ENCODE results near the gene UBXN10. TPM values are rescaled to one million over a fixed set of nuclear protein-coding genes. Genes with fewer than 3 reads are reported as not detected.

The UBXN10 gene, protein sequence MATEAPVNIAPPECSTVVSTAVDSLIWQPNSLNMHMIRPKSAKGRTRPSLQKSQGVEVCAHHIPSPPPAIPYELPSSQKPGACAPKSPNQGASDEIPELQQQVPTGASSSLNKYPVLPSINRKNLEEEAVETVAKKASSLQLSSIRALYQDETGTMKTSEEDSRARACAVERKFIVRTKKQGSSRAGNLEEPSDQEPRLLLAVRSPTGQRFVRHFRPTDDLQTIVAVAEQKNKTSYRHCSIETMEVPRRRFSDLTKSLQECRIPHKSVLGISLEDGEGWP
- total RNA-seq, result 1 to 10 TPM; 2.5 to 3.6 (median 3.5) TPM
- total RNA-seq (2013), result 3.5 TPM

DNA sequence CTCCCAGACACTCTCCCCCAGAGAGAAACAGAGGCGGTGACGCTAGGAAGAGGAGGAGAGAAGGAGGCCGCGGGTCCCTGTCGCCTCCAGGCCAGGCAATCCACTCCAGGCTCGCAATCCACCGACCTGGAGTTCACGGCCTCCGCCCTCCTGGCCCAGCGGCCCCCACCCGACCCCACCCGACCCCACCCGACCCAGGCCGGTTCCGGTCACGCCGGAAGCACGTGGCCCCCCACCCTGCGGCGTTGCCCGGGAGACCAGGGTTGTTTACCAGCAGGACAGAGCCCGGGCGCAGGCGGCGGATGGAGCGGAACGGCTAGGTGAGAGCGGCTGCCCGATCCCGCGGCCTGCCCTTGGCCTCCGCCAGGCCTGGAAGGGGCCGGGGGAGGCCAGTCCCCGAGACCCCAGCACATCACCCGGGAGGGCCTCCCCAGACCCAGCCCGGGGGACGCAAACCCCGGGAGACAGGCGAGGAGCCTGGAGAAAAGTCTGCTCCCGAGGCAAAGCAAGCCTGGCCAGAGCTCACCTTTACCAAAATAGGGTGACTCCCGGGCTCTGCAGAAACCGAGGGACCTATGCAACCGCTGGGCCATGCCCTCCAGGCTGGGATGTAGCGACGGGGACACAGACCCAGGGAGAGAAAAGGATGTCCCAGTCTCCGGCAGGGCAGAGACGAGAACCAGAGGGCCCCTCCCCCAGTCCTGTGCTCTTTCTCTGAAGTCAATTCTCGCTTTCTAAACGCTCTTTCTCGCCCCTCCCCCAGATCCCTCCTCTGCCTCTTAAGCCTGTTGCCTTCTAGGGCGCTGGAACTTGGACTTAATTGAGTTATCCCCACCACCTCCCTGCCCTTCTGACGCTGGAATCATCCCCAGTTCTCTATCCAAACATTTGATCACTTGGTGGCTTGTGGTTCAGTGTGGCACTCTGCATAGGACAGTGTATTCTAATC is at the start of gene UBXN10, which contains the start of gene PLA2G2C:
Gene UBXN10, plus strand, starts transcription at position 263 of the 949 bp plus-strand sequence. CDS start 4,466 bp downstream, outside the sequence.
Gene PLA2G2C, minus strand, starts transcription at position 685 of the 949 bp plus-strand sequence. CDS start 9,155 bp downstream, outside the sequence.
- H3K9me3 Mint-ChIP-seq, result peaks cover 0 to 2% of the 10 kb centered on the region in 2 donors
- DNase-seq (peak; percentile 62 to 64), ATAC-seq (peak; percentile 52 to 68 (median 66))
- no peaks in the 10 kb centered on the region for H3K36me3 Mint-ChIP-seq
- peaks cover 44 to 53% of the 10 kb centered on the region in 2 donors for H3K4me1 Mint-ChIP-seq
- WGBS (ENCODE audit: insufficient coverage), result under 1% methylated on average over 47 of the region's 52 CpGs
- H3K27ac Mint-ChIP-seq, result peak within 1 kb of the TSS; percentile 85 to 86
- peak within 1 kb of the TSS; percentile 29 for H3K4me3 ChIP-seq (ENCODE audit: low read length)
- H3K27me3 Mint-ChIP-seq (ENCODE audit: low read depth in 2 of 2), result peaks cover 7 to 9% of the 10 kb centered on the region in 2 donors
- H3K27me3 ChIP-seq (ENCODE audit: control insufficient read depth, insufficient read depth, low read length), result no peaks in the 10 kb centered on the region
- no peaks in the 10 kb centered on the region for H3K9me3 ChIP-seq (ENCODE audit: control insufficient read depth, insufficient read depth, low read length)
- H3K36me3 ChIP-seq (ENCODE audit: control insufficient read depth, insufficient read depth, low read length), result no peaks in the 10 kb centered on the region
- H3K4me1 ChIP-seq (ENCODE audit: control insufficient read depth, insufficient read depth, low read length), result peaks cover 47% of the 10 kb centered on the region
- H3K4me3 Mint-ChIP-seq, result peak within 1 kb of the TSS; percentile 85
- TF ChIP-seq, protein P1, sequence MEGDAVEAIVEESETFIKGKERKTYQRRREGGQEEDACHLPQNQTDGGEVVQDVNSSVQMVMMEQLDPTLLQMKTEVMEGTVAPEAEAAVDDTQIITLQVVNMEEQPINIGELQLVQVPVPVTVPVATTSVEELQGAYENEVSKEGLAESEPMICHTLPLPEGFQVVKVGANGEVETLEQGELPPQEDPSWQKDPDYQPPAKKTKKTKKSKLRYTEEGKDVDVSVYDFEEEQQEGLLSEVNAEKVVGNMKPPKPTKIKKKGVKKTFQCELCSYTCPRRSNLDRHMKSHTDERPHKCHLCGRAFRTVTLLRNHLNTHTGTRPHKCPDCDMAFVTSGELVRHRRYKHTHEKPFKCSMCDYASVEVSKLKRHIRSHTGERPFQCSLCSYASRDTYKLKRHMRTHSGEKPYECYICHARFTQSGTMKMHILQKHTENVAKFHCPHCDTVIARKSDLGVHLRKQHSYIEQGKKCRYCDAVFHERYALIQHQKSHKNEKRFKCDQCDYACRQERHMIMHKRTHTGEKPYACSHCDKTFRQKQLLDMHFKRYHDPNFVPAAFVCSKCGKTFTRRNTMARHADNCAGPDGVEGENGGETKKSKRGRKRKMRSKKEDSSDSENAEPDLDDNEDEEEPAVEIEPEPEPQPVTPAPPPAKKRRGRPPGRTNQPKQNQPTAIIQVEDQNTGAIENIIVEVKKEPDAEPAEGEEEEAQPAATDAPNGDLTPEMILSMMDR (IDR thresholded peaks at IDR 0.05), result no peak
- intact Hi-C loops (cut with micrococcal nuclease), result no loop called here
- H3K27ac ChIP-seq (ENCODE audit: low read length), result peak within 1 kb of the TSS; percentile 78

DNA sequence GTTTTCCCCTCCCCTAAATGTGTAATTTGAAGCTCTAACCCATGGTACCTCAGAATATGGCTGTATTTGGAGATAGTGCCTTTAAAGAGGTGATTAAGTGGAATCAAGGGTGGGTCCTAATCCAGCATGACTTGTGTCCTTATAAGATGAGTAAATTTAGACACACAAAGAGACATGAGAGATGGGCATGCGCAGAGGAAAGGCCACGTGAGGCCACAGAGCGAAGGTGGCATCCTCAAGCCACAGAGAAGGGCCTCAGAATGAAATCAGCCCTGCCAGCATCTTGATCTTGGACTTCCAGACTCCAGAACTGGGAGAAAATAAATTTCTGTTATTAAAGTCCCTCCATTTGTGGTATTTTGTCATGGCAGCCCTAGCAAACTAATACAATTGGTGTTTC is 49.6 kb upstream of the UBXN10 start:
- intact Hi-C loops (cut with micrococcal nuclease), result no loop called here
- H3K36me3 Mint-ChIP-seq, result no peaks in the 10 kb centered on the region
- Histone ChIP-seq H3K27ac (ENCODE audit: low read length) (no peak overlapping the region), H3K4me1 (ENCODE audit: control insufficient read depth, insufficient read depth, low read length) (no peaks in the 10 kb centered on the region), H3K4me3 (ENCODE audit: low read length) (no peak overlapping the region), H3K36me3 (ENCODE audit: control insufficient read depth, insufficient read depth, low read length) (no peaks in the 10 kb centered on the region), H3K9me3 (ENCODE audit: control insufficient read depth, insufficient read depth, low read length) (no peaks in the 10 kb centered on the region), H3K27me3 (ENCODE audit: control insufficient read depth, insufficient read depth, low read length) (peaks cover 2% of the 10 kb centered on the region)
- TF ChIP-seq, protein P1 (IDR thresholded peaks at IDR 0.05), result no peak
- H3K9me3 Mint-ChIP-seq, result no peaks in the 10 kb centered on the region
- H3K27me3 Mint-ChIP-seq (ENCODE audit: low read depth in 2 of 2), result peaks cover 9 to 22% of the 10 kb centered on the region in 2 donors
- no peak overlapping the region for H3K27ac Mint-ChIP-seq
- no peaks in the 10 kb centered on the region for H3K4me1 Mint-ChIP-seq
- ATAC-seq (no peak), DNase-seq (no peak)
- WGBS (ENCODE audit: insufficient coverage), result 94% methylated on average over 3 of the region's 3 CpGs
- no peak overlapping the region for H3K4me3 Mint-ChIP-seq

DNA sequence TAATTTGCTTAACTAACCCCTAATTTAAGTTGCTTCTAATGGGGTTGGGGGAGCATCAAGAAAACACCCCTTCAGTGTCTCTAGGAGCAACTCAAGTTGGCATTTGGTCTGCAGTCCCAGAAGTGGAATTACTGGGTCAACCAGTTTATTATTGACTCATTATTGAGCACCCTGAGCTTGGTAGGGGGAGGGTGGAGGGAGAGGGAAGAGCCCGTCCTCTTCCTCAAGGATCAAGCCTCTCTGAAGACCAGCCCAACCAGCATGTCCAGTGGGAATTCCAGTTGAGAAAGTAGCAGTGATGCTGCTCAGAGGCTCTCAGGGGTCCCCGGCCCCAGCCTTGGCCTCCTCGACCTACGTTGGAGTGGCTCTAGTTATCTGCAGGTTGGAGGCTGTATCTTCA is 48.8 kb upstream of the UBXN10 start:
- Mint-ChIP-seq H3K4me1 (no peaks in the 10 kb centered on the region), H3K4me3 (no peak overlapping the region), H3K27me3 (ENCODE audit: low read depth in 2 of 2) (peaks cover 9 to 19% of the 10 kb centered on the region in 2 donors), H3K9me3 (no peaks in the 10 kb centered on the region), H3K27ac (no peak overlapping the region), H3K36me3 (no peaks in the 10 kb centered on the region)
- Histone ChIP-seq H3K27ac (ENCODE audit: low read length) (no peak overlapping the region), H3K27me3 (ENCODE audit: control insufficient read depth, insufficient read depth, low read length) (peaks cover 2% of the 10 kb centered on the region), H3K4me3 (ENCODE audit: low read length) (no peak overlapping the region), H3K4me1 (ENCODE audit: control insufficient read depth, insufficient read depth, low read length) (no peaks in the 10 kb centered on the region), H3K9me3 (ENCODE audit: control insufficient read depth, insufficient read depth, low read length) (no peaks in the 10 kb centered on the region), H3K36me3 (ENCODE audit: control insufficient read depth, insufficient read depth, low read length) (no peaks in the 10 kb centered on the region)
- WGBS (ENCODE audit: insufficient coverage), result 91% methylated on average over 4 of the region's 4 CpGs
- no peak for DNase-seq
- TF ChIP-seq, protein P1 (IDR thresholded peaks at IDR 0.05), result no peak
- intact Hi-C loops (cut with micrococcal nuclease), result no loop called here
- ATAC-seq, result no peak
